AG04450 (cell line): Measurements from ENCODE around the gene CLEC3B. TPM values are rescaled to one million over a fixed set of nuclear protein-coding genes. Genes with fewer than 3 reads are reported as not detected.
A peak's percentile ranks its signal among the peaks of the same experiment; 100 is the strongest.

Experiments
- CTCF ChIA-PET: fragments of 300-600, 350-600 bp; formaldehyde crosslinking; extraction: SDS; loops from one replicate; lab custom pipeline; 2022; ENCODE audit warnings: antibody characterized with exemption, inconsistent platforms; lab: Charles Lee
- POLR2A ChIA-PET: fragments of 350-600 bp; formaldehyde crosslinking; extraction: SDS; loops from one replicate; lab custom pipeline; 2021; ENCODE audit warnings: antibody characterized with exemption, inconsistent platforms; lab: Yijun Ruan, JAX
- DNase-seq: peaks from one replicate; pipeline ENCODE4 v3.0.0-alpha.2; 2011; ENCODE audit warnings: low read depth, low spot score
- H3K27ac ChIP-seq: one replicate; pipeline ENCODE4 v1.5.1; 2012; ENCODE audit warnings: low read depth, low read length, control low read depth
- H3K27me3 ChIP-seq: one replicate; pipeline ENCODE4 v1.6.0; 2012; ENCODE audit warnings: low read length; ENCODE audit not compliant: control insufficient read depth, insufficient read depth
- H3K4me3 ChIP-seq: 2 replicates; pipeline ENCODE4 v1.5.1; 2011; ENCODE audit warnings: mild to moderate bottlenecking, low read depth, low read length, control low read depth
- H3K9me3 ChIP-seq: 2 replicates; pipeline ENCODE4 v1.5.1; 2012; ENCODE audit warnings: low read length; ENCODE audit not compliant: control insufficient read depth, insufficient read depth
- polyA plus RNA-seq: library from polyadenylated mRNA; depleted of rRNA; stranded (reverse); fragments of >200 nt; gene quantifications from 2 replicates; pipeline ENCODE4 v1.2.3, GENCODE V29; 2011
- TF ChIP-seq, protein P1 (sequence below): IDR thresholded peaks from 2 replicates; pipeline ENCODE4 v1.5.1; 2011; ENCODE audit warnings: low read depth, low read length, control low read depth, inconsistent platforms

The CLEC3B gene
- polyA plus RNA-seq, 1 experiment = 4.3 TPM

GRCh38 chr3:44989636-44990373 lies 36.3 kb upstream of the CLEC3B start:
- Histone ChIP-seq H3K9me3 (no peaks in the 10 kb centered on the region; the same call in 1 of the 2 replicates), H3K27ac (no peak overlapping the region), H3K4me3 (no peak overlapping the region), H3K27me3 (no peaks in the 10 kb centered on the region)
- TF ChIP-seq, protein P1, sequence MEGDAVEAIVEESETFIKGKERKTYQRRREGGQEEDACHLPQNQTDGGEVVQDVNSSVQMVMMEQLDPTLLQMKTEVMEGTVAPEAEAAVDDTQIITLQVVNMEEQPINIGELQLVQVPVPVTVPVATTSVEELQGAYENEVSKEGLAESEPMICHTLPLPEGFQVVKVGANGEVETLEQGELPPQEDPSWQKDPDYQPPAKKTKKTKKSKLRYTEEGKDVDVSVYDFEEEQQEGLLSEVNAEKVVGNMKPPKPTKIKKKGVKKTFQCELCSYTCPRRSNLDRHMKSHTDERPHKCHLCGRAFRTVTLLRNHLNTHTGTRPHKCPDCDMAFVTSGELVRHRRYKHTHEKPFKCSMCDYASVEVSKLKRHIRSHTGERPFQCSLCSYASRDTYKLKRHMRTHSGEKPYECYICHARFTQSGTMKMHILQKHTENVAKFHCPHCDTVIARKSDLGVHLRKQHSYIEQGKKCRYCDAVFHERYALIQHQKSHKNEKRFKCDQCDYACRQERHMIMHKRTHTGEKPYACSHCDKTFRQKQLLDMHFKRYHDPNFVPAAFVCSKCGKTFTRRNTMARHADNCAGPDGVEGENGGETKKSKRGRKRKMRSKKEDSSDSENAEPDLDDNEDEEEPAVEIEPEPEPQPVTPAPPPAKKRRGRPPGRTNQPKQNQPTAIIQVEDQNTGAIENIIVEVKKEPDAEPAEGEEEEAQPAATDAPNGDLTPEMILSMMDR = no peak
- CTCF ChIA-PET = interaction anchor here (8.3 kb wide), 1 partner anchor 13 kb away, joined by 47 read pairs; the partner anchor contains the start of genes EXOSC7 and ZDHHC3
- DNase-seq = no peak
- POLR2A ChIA-PET = no interaction called here

DNA sequence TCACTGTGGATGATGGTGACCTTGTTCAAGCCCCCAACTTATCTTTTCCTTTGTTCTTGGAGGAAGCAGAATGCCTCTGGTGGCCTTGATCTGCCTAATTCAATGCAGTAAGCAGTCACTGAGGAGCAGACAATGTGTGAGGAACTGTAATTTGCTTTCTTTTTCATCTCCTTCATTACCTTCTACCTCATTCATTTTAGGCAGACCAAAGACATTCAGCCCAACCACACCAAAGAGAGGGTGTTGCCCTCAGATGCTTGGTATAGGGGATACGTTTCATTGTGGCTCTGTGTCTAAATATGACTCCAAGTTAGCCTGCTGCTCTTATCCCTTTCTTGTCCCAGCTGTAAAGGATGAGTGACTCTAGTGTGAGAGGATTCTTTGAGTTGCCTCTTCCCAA lies 34.8 kb upstream of the CLEC3B start:
- ChIA-PET POLR2A (no interaction called here), CTCF (interaction anchor here (0.6 to 8.3 kb wide), 2 partner anchors 15 to 21 kb away, joined by 3 to 47 read pairs; partner anchors contain the start of genes EXOSC7 and ZDHHC3)
- no peak overlapping the region for H3K4me3 ChIP-seq
- no peak overlapping the region for H3K27ac ChIP-seq
- no peak for DNase-seq
- no peaks in the 10 kb centered on the region for H3K27me3 ChIP-seq
- H3K9me3 ChIP-seq = no peaks in the 10 kb centered on the region; the same call in 1 of the 2 replicates
- TF ChIP-seq, protein P1 = no peak

- TF ChIP-seq, protein P1 = peak; percentile 73
- POLR2A ChIA-PET = interaction anchor here (1.0 to 1.4 kb wide), 2 partner anchors 17 to 19 kb away, joined by 3 to 8 read pairs; partner anchors contain the start of genes EXOSC7 and ZDHHC3
Measured at GRCh38 chr3:44992555-44993470, 33.3 kb upstream of the CLEC3B start.

DNA sequence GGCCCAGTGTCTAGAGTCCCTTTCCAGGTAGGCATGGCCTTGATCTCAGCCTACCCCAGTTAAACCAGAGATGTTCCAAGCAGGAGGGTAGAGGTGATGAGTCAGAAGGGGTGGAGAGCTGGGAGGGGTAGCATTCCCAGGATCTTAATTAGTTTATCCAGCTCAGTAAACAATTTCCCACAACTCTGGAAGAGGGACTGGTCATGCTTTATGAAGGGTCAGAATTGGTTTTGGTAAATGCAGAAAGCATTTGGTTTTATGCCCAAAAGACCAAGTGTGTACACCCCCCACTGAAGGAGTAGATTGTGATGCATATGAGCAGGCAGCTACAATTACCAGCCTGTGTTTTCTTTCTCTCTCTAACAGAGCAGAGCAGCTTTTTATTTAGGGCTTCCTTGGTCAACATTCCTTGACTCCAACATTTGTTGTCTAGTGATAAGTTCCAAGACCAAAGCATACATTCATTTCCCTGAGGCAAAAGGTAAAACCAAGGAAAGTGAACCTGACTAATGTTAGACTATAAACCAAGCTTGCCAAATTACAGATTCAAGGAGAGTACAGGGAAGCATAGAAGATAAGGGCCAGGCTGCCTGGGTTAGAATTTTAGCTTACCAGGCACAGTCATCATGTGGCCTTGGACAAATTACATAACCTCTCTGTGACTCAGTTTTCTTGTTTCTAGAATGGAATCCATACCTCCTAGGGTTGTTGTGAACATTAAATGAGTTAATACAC lies 32.5 kb upstream of the CLEC3B start:
- Histone ChIP-seq H3K27ac (peak overlapping the region; percentile 22), H3K4me3 (no peak overlapping the region), H3K9me3 (no peaks in the 10 kb centered on the region), H3K27me3 (no peaks in the 10 kb centered on the region)
- CTCF ChIA-PET = interaction anchor here (0.6 to 8.3 kb wide), 6 partner anchors 9 to 640 kb away, joined by 3 to 47 read pairs (median 5); partner anchors contain the start of genes EXOSC7 and ZDHHC3
- DNase-seq = peak; percentile 57
- TF ChIP-seq, protein P1 = no peak
- POLR2A ChIA-PET = interaction anchor here (0.7 to 1.4 kb wide), 4 partner anchors 9 to 18 kb away, joined by 3 to 8 read pairs (median 3); partner anchors contain the start of genes EXOSC7 and ZDHHC3

More at GRCh38 chr3:44992555-44993470, 33.3 kb upstream of the CLEC3B start:
- Histone ChIP-seq H3K27ac (peak overlapping the region; percentile 22), H3K27me3 (no peaks in the 10 kb centered on the region), H3K9me3 (no peaks in the 10 kb centered on the region), H3K4me3 (no peak overlapping the region)
- CTCF ChIA-PET = interaction anchor here (1.3 to 8.3 kb wide), 6 partner anchors 9 to 506 kb away, joined by 3 to 47 read pairs (median 5); partner anchors contain the start of genes EXOSC7 and ZDHHC3
- no peak for DNase-seq
